Measurements from ENCODE around the gene WWOX.

GRCh38 chr16:78237841-78238240, 138.4 kb downstream of the WWOX start:
- TF ChIP-seq ZNF274 (IDR thresholded peaks at IDR 0.05; ENCODE audit: low read depth, low read length) (no peak), SUZ12 (IDR thresholded peaks at IDR 0.05; ENCODE audit: extremely low read depth, insufficient read depth, insufficient read length) (no peak), YY1 (IDR thresholded peaks at IDR 0.05; ENCODE audit: insufficient read depth, insufficient read length) (no peak)

All from NT2/D1 (cell line).